Fibroblast of lung (primary cell): ENCODE data around the gene CHRM4. TPM values are rescaled to one million over a fixed set of nuclear protein-coding genes. Genes with fewer than 3 reads are reported as not detected.

Experiments used
- DNase-seq, 2 donors: peaks; one replicate each; pipeline versions ENCODE4 v3.0.0 to v3.0.0-alpha.2; 2010; ENCODE audit warnings: low read depth in 2 of 2
- H2AFZ ChIP-seq: 2 replicates; pipeline ENCODE4 v1.5.1; 2012; ENCODE audit warnings: low read length, control low read depth, inconsistent platforms
- H3K27ac ChIP-seq: 2 replicates; pipeline ENCODE4 v1.5.1; 2011; ENCODE audit warnings: low read length, control low read depth; ENCODE audit not compliant: insufficient read depth
- H3K27me3 ChIP-seq: 2 replicates; pipeline ENCODE4 v1.5.1; 2011; ENCODE audit warnings: mild to moderate bottlenecking, low read length; ENCODE audit not compliant: control insufficient read depth, insufficient read depth
- H3K36me3 ChIP-seq: 2 replicates; pipeline ENCODE4 v1.5.1; 2011; ENCODE audit warnings: low read length; ENCODE audit not compliant: control insufficient read depth, insufficient read depth
- H3K4me1 ChIP-seq: 2 replicates; pipeline ENCODE4 v1.5.1; 2011; ENCODE audit warnings: low read length; ENCODE audit not compliant: control insufficient read depth, insufficient read depth; ENCODE audit errors: extremely low read depth
- H3K4me2 ChIP-seq: 2 replicates; pipeline ENCODE4 v1.5.1; 2011; ENCODE audit warnings: low read length, control low read depth; ENCODE audit not compliant: insufficient read depth; ENCODE audit errors: extremely low read depth
- H3K4me3 ChIP-seq, 4 experiments: fragments of 200-600 bp in 1 of 4; sonication (generic) in 1 of 4; replicated peaks in 1 of 4; 2 replicates each; pipeline ENCODE4 v1.5.1; 2011 to 2016; ENCODE audit warnings: low read length in 4 of 4, low read depth in 3 of 4, mild to moderate bottlenecking in 3 of 4, control low read depth in 2 of 4, inconsistent platforms in 1 of 4, mixed read lengths in 1 of 4; ENCODE audit not compliant: insufficient read depth in 1 of 4; ENCODE audit errors: control extremely low read depth in 1 of 4
- H3K79me2 ChIP-seq: 2 replicates; pipeline ENCODE4 v1.5.1; 2012; ENCODE audit warnings: mild to moderate bottlenecking, low read length, inconsistent platforms; ENCODE audit not compliant: control insufficient read depth, insufficient read depth
- H3K9ac ChIP-seq: 2 replicates; pipeline ENCODE4 v1.5.1; 2011; ENCODE audit warnings: mild to moderate bottlenecking, low read length, control low read depth; ENCODE audit not compliant: insufficient read depth
- H3K9me3 ChIP-seq: 2 replicates; pipeline ENCODE4 v1.5.1; 2012; ENCODE audit warnings: low read depth, low read length; ENCODE audit not compliant: control insufficient read depth, insufficient read depth
- H4K20me1 ChIP-seq: 2 replicates; pipeline ENCODE4 v1.5.1; 2011; ENCODE audit warnings: low read length; ENCODE audit not compliant: control insufficient read depth, insufficient read depth; ENCODE audit errors: extremely low read depth
- CTCF ChIP-seq, 2 donors: IDR thresholded peaks in 1 of 2; conservative IDR thresholded peaks in 1 of 2; 1 replicate in 1 of 2; 2 replicates in 1 of 2; pipeline ENCODE4 v1.5.1; 2011 to 2012; ENCODE audit warnings: low read length in 2 of 2, control low read depth in 1 of 2, inconsistent platforms in 1 of 2, low read depth in 1 of 2, mild to moderate bottlenecking in 1 of 2
- EZH2 ChIP-seq: IDR thresholded peaks from 2 replicates; pipeline ENCODE4 v1.5.1; 2012; ENCODE audit warnings: low read length, control low read depth, mild to moderate bottlenecking; ENCODE audit errors: missing control alignments
- polyA plus RNA-seq, 2 donors: library from polyadenylated mRNA; depleted of rRNA in 1 of 2; stranded (reverse) in 1 of 2; unstranded in 1 of 2; fragments of >200 nt; gene quantifications; 2 replicates each; pipeline ENCODE4 v1.2.1, GENCODE V29; 2011 to 2012; ENCODE audit warnings: missing spikeins in 1 of 2
- total RNA-seq: library from RNA; depleted of rRNA; stranded (reverse); fragments of >200 nt; gene quantifications from 2 replicates; pipeline ENCODE4 v1.2.1, GENCODE V29; 2014

Gene CHRM4
- total and polyA plus RNA-seq, 2 donors (not counting 1 experiment from before 2014, with no cell fraction given) = 0.05 TPM; not detected in 1

GRCh38 chr11:46386674-46387073 lies 4.9 kb downstream of the CHRM4 start:
- Histone ChIP-seq H3K27ac (no peak overlapping the region), H2AFZ (no peak overlapping the region), H3K79me2 (no peaks in the 10 kb centered on the region), H3K27me3 (peaks cover 33% of the 10 kb centered on the region), H4K20me1 (peaks cover 1% of the 10 kb centered on the region), H3K4me2 (no peak overlapping the region), H3K9ac (no peak overlapping the region), H3K4me3 (no peak overlapping the region), H3K9me3 (no peaks in the 10 kb centered on the region), H3K4me1 (peaks cover 13% of the 10 kb centered on the region), H3K36me3 (no peaks in the 10 kb centered on the region)
- peak in 1 of 2 donors; percentile 24 for DNase-seq
- TF ChIP-seq CTCF (conservative IDR thresholded peaks at IDR 0.05 in 1 of 2, IDR thresholded peaks at IDR 0.05 in 1 of 2; ENCODE audit: low read depth in 1 of 2, low read length in 2 of 2) (no peak), EZH2 (no peak)

GRCh38 chr11:46386005-46386578 lies 5.5 kb downstream of the CHRM4 start:
- no peak for TF ChIP-seq EZH2
- no peak for TF ChIP-seq CTCF (conservative IDR thresholded peaks at IDR 0.05 in 1 of 2, IDR thresholded peaks at IDR 0.05 in 1 of 2; ENCODE audit: low read depth in 1 of 2, low read length in 2 of 2)
- H2AFZ ChIP-seq = no peak overlapping the region
- H3K4me1 ChIP-seq = peaks cover 13% of the 10 kb centered on the region
- no peak overlapping the region for H3K9ac ChIP-seq
- no peak for DNase-seq
- H4K20me1 ChIP-seq = peaks cover 1% of the 10 kb centered on the region
- H3K36me3 ChIP-seq = no peaks in the 10 kb centered on the region
- no peak overlapping the region for H3K27ac ChIP-seq
- H3K4me2 ChIP-seq = no peak overlapping the region
- H3K4me3 ChIP-seq = no peak overlapping the region
- no peaks in the 10 kb centered on the region for H3K79me2 ChIP-seq
- no peaks in the 10 kb centered on the region for H3K9me3 ChIP-seq
- peaks cover 33% of the 10 kb centered on the region for H3K27me3 ChIP-seq

GRCh38 chr11:46385169-46386004 lies 6.2 kb downstream of the CHRM4 start:
- peaks cover 28% of the 10 kb centered on the region for H3K27me3 ChIP-seq
- no peaks in the 10 kb centered on the region for H3K79me2 ChIP-seq
- no peak for TF ChIP-seq CTCF (conservative IDR thresholded peaks at IDR 0.05 in 1 of 2, IDR thresholded peaks at IDR 0.05 in 1 of 2; ENCODE audit: low read depth in 1 of 2, low read length in 2 of 2)
- TF ChIP-seq EZH2 = no peak
- no peak for DNase-seq
- no peak overlapping the region for H3K9ac ChIP-seq
- H3K4me1 ChIP-seq = peaks cover 15% of the 10 kb centered on the region
- no peak overlapping the region for H3K4me2 ChIP-seq
- H3K36me3 ChIP-seq = no peaks in the 10 kb centered on the region
- H3K27ac ChIP-seq = no peak overlapping the region
- no peak overlapping the region for H3K4me3 ChIP-seq
- no peaks in the 10 kb centered on the region for H3K9me3 ChIP-seq
- H2AFZ ChIP-seq = no peak overlapping the region
- peaks cover 1% of the 10 kb centered on the region for H4K20me1 ChIP-seq
